ENCODE data around the gene LAMB4. TPM values are rescaled to one million over a fixed set of nuclear protein-coding genes. Genes with fewer than 3 reads are reported as not detected.

LAMB4 gene
- total RNA-seq, 4 donors from 2014 or later = 2.0 to 17.3 (median 4.3) TPM; not detected in 1

GRCh38 chr7:108142180-108142579 lies 12.0 kb upstream of the LAMB4 start:
- DNase-seq = no peak
- TF ChIP-seq CTCF (IDR thresholded peaks at IDR 0.05) (no peak), POLR2A (IDR thresholded peaks at IDR 0.05) (no peak)
- no peaks in the 10 kb centered on the region for H3K36me3 ChIP-seq

GRCh38 chr7:108140671-108141070 lies 10.5 kb upstream of the LAMB4 start:
- no peaks in the 10 kb centered on the region for H3K9me3 ChIP-seq
- TF ChIP-seq POLR2A (IDR thresholded peaks at IDR 0.05) (no peak), CTCF (IDR thresholded peaks at IDR 0.05) (no peak)
- no peaks in the 10 kb centered on the region for H3K4me1 ChIP-seq
- no peaks in the 10 kb centered on the region for H3K36me3 ChIP-seq
- DNase-seq = no peak
- H3K4me3 ChIP-seq = no peak overlapping the region
- no peaks in the 10 kb centered on the region for H3K27me3 ChIP-seq
- H3K27ac ChIP-seq = no peak overlapping the region

More at GRCh38 chr7:108142180-108142579, 12.0 kb upstream of the LAMB4 start:
- H3K27me3 ChIP-seq = no peaks in the 10 kb centered on the region
- H3K4me1 ChIP-seq = no peaks in the 10 kb centered on the region
- H3K27ac ChIP-seq = no peak overlapping the region
- no peaks in the 10 kb centered on the region for H3K9me3 ChIP-seq
- no peak overlapping the region for H3K4me3 ChIP-seq

- Histone ChIP-seq H3K4me1 (peaks cover 0 to 6% (median 0%) of the 10 kb centered on the region in 4 donors), H3K27me3 (no peaks in the 10 kb centered on the region), H3K36me3 (no peaks in the 10 kb centered on the region), H3K9me3 (no peaks in the 10 kb centered on the region), H3K27ac (no peak overlapping the region), H3K4me3 (no peak overlapping the region)
- no peak for TF ChIP-seq CTCF (IDR thresholded peaks at IDR 0.05)
- TF ChIP-seq POLR2A (IDR thresholded peaks at IDR 0.05) = no peak
- DNase-seq = no peak
Observed at GRCh38 chr7:108138911-108139310, 8.8 kb upstream of the LAMB4 start.

GRCh38 chr7:108137993-108138392 lies 7.8 kb upstream of the LAMB4 start:
- DNase-seq = no peak

GRCh38 chr7:108137040-108137439 lies 6.9 kb upstream of the LAMB4 start:
- TF ChIP-seq POLR2A (IDR thresholded peaks at IDR 0.05) (no peak), CTCF (IDR thresholded peaks at IDR 0.05) (no peak)
- no peaks in the 10 kb centered on the region for H3K9me3 ChIP-seq
- H3K36me3 ChIP-seq = no peaks in the 10 kb centered on the region
- H3K27ac ChIP-seq = no peak overlapping the region
- H3K4me3 ChIP-seq = no peak overlapping the region
- DNase-seq = no peak
- H3K4me1 ChIP-seq = peaks cover 0 to 6% (median 0%) of the 10 kb centered on the region in 4 donors
- no peaks in the 10 kb centered on the region for H3K27me3 ChIP-seq

More at GRCh38 chr7:108137993-108138392, 7.8 kb upstream of the LAMB4 start:
- Histone ChIP-seq H3K9me3 (no peaks in the 10 kb centered on the region), H3K4me3 (no peak overlapping the region), H3K4me1 (peaks cover 0 to 6% (median 0%) of the 10 kb centered on the region in 4 donors), H3K27ac (no peak overlapping the region), H3K36me3 (no peaks in the 10 kb centered on the region), H3K27me3 (no peaks in the 10 kb centered on the region)
- TF ChIP-seq CTCF (IDR thresholded peaks at IDR 0.05) (no peak), POLR2A (IDR thresholded peaks at IDR 0.05) (no peak)

GRCh38 chr7:108136191-108136688 lies 6.1 kb upstream of the LAMB4 start:
- Histone ChIP-seq H3K9me3 (no peaks in the 10 kb centered on the region), H3K36me3 (no peaks in the 10 kb centered on the region), H3K4me1 (peaks cover 0 to 6% (median 0%) of the 10 kb centered on the region in 4 donors), H3K4me3 (no peak overlapping the region), H3K27ac (peak overlapping the region in 1 of 4 donors; percentile 25), H3K27me3 (no peaks in the 10 kb centered on the region)
- no peak for TF ChIP-seq CTCF (IDR thresholded peaks at IDR 0.05)
- TF ChIP-seq POLR2A (IDR thresholded peaks at IDR 0.05) = no peak
- DNase-seq = no peak

Data from Peyer's patch (tissue), 4 donors.